HG03066 (cell line): ENCODE measurements around the gene PTPRM.

Source experiments
- ATAC-seq: cut with Tn5 transposase; IDR thresholded peaks from one replicate; pipeline ENCODE4 v1.9.1; 2021; ENCODE audit warnings: low read depth; ENCODE audit not compliant: unreplicated experiment

The PTPRM gene

GRCh38 chr18:7749510-7749981 is 182.4 kb downstream of the PTPRM start:
- ATAC-seq, result no peak

- no peak for ATAC-seq
Measured at GRCh38 chr18:7750095-7750663, 183.1 kb downstream of the PTPRM start.

GRCh38 chr18:7750966-7751365 is 183.8 kb downstream of the PTPRM start:
- ATAC-seq, result no peak

GRCh38 chr18:7754258-7754657 is 187.1 kb downstream of the PTPRM start:
- ATAC-seq, result no peak

- no peak for ATAC-seq
Measured at GRCh38 chr18:7754725-7755181, 187.6 kb downstream of the PTPRM start.

GRCh38 chr18:7755753-7756475 is 188.8 kb downstream of the PTPRM start:
- no peak for ATAC-seq

GRCh38 chr18:7757175-7757574 is 190.1 kb downstream of the PTPRM start:
- ATAC-seq, result no peak

GRCh38 chr18:7758764-7759163 is 191.6 kb downstream of the PTPRM start:
- ATAC-seq, result no peak

GRCh38 chr18:7760967-7761948 is 194.1 kb downstream of the PTPRM start:
- no peak for ATAC-seq

- ATAC-seq, result no peak
Measured at GRCh38 chr18:7764405-7764804, 197.3 kb downstream of the PTPRM start.

GRCh38 chr18:7766346-7766745 is 199.2 kb downstream of the PTPRM start:
- no peak for ATAC-seq

- no peak for ATAC-seq
Measured at GRCh38 chr18:7766817-7767216, 199.7 kb downstream of the PTPRM start.

GRCh38 chr18:7770908-7771307 is 203.8 kb downstream of the PTPRM start:
- no peak for ATAC-seq

- no peak for ATAC-seq
Measured at GRCh38 chr18:7772510-7772888, 205.4 kb downstream of the PTPRM start.

GRCh38 chr18:7772951-7773350 is 205.8 kb downstream of the PTPRM start:
- ATAC-seq, result no peak

- no peak for ATAC-seq
Measured at GRCh38 chr18:7775128-7775527, 208.0 kb downstream of the PTPRM start.

GRCh38 chr18:7775843-7776242 is 208.7 kb downstream of the PTPRM start:
- ATAC-seq, result no peak

GRCh38 chr18:7778181-7778580 is 211.1 kb downstream of the PTPRM start:
- no peak for ATAC-seq

- ATAC-seq, result no peak
Measured at GRCh38 chr18:7779211-7779610, 212.1 kb downstream of the PTPRM start.

GRCh38 chr18:7784171-7784570 is 217.1 kb downstream of the PTPRM start:
- ATAC-seq, result no peak

GRCh38 chr18:7786569-7786968 is 219.5 kb downstream of the PTPRM start:
- no peak for ATAC-seq
